ENCODE results near the gene PGAP3.
"Not testable (repeated sequence)": the region's sequence is repeated elsewhere in the genome, so short reads cannot be mapped to it uniquely, and the experiment has no call there.

Gene PGAP3

DNA sequence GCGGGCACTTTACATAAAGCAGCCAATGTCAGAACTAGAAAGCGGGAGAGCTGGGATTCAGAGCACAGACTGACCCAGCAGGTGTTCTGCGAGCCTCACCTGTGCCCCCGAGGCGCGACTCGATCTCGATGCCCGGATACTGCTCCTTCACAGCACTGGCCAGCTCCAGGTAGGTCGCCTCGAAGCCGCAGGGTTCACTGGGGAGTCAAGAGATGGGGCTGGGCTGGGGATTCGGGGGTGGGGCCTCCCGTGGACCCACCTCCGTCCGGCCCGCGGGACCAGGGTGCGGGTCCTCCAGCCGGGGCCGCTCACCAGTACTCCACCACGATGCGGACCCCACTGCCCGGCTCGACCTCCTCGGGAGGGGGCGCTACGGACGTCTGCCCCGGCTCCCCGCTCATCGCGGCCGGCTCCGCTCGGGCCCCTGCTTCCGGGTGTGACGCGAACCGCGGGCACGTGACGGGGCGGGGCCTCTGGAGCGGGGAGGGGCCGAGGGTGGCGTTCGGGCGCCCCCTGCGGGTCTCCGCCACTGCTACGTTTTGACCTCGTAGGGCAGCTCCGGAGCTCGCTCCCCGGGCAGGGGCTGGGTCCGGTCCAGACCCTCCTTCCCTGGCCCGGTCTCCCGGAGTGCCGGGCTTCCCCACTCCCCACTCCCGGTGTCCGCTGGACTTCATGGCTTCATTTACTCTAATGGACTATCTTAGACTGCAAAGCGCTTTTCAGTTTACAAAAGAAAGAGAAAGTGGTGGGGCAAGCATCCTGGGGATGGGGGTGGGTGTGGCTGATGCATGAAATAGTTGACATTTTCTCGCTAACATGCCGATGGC, 42.5 kb upstream of the PGAP3 start, which contains the start of gene MIEN1:
Gene MIEN1, minus strand, starts transcription at position 438 of the 827 bp plus-strand sequence. Its CDS starts 37 bp downstream, at position 401.
- H3K4me3 ChIP-seq (ENCODE audit: low read length), result peak within 1 kb of the TSS; percentile 79
- TF ChIP-seq, protein P1, sequence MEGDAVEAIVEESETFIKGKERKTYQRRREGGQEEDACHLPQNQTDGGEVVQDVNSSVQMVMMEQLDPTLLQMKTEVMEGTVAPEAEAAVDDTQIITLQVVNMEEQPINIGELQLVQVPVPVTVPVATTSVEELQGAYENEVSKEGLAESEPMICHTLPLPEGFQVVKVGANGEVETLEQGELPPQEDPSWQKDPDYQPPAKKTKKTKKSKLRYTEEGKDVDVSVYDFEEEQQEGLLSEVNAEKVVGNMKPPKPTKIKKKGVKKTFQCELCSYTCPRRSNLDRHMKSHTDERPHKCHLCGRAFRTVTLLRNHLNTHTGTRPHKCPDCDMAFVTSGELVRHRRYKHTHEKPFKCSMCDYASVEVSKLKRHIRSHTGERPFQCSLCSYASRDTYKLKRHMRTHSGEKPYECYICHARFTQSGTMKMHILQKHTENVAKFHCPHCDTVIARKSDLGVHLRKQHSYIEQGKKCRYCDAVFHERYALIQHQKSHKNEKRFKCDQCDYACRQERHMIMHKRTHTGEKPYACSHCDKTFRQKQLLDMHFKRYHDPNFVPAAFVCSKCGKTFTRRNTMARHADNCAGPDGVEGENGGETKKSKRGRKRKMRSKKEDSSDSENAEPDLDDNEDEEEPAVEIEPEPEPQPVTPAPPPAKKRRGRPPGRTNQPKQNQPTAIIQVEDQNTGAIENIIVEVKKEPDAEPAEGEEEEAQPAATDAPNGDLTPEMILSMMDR (IDR thresholded peaks at IDR 0.05; ENCODE audit: insufficient read depth, low read depth, low read length, missing control alignments), result peak; percentile 64
- peak; percentile 80 for DNase-seq (ENCODE audit: low read depth)

DNA sequence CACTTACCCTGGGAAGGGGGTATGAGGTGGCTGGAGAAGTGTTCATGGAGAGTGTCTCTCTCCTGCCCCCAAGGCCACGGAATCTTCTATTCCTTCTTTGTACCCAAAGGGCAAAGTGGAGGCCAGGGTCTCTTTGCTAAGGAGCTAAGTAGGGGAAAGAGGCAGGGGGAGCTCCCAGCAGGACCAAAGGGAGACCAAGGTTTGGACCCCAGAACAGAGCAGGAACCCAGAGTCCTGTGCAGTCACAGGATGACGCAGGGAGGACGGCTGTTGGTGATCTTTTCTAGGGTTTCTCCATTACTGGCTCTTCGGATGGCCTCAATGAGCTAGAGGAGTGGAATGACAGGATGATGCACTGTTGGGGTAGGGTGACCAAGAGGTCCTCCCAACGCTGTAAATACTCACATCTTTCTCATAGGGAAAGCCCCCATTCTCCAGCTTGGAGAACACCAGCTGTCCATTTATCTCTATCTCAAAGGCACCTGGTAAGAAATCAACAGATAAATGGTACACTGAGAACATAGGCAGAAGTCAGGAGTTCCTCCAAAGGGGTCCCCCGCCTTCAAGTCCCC, 41.5 kb upstream of the PGAP3 start:
- peak overlapping the region; percentile 79 for H3K4me3 ChIP-seq (ENCODE audit: low read length)
- DNase-seq (ENCODE audit: low read depth), result no peak

DNA sequence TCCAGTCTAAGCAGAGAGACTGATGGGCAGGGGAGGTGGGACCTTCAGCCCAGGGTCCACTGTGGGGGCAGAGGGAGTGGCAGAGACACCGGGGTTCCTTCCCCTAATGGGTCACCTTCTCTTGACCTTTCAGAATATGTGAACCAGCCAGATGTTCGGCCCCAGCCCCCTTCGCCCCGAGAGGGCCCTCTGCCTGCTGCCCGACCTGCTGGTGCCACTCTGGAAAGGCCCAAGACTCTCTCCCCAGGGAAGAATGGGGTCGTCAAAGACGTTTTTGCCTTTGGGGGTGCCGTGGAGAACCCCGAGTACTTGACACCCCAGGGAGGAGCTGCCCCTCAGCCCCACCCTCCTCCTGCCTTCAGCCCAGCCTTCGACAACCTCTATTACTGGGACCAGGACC, 39.7 kb upstream of the PGAP3 start:
- TF ChIP-seq, protein P1 (IDR thresholded peaks at IDR 0.05; ENCODE audit: insufficient read depth, low read depth, low read length, missing control alignments), result no peak
- H3K4me3 ChIP-seq (ENCODE audit: low read length), result no peak overlapping the region

More for the DNA sequence above, 41.5 kb upstream of the PGAP3 start:
- TF ChIP-seq, protein P1 (IDR thresholded peaks at IDR 0.05; ENCODE audit: insufficient read depth, low read depth, low read length, missing control alignments), result no peak

DNA sequence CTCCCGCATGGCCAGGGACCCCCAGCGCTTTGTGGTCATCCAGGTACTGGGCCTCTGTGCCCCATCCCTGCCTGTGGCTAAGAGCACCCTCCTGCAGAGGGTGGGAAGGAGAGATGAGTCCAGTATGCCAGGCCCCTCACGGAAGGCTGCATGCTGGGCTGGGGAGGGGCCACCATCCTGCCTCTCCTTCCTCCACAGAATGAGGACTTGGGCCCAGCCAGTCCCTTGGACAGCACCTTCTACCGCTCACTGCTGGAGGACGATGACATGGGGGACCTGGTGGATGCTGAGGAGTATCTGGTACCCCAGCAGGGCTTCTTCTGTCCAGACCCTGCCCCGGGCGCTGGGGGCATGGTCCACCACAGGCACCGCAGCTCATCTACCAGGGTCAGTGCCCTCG, 38.8 kb upstream of the PGAP3 start:
- no peak overlapping the region for H3K4me3 ChIP-seq (ENCODE audit: low read length)
- no peak for DNase-seq (ENCODE audit: low read depth)
- TF ChIP-seq, protein P1 (IDR thresholded peaks at IDR 0.05; ENCODE audit: insufficient read depth, low read depth, low read length, missing control alignments), result no peak

More for the DNA sequence above, 39.7 kb upstream of the PGAP3 start:
- DNase-seq (ENCODE audit: low read depth), result no peak

DNA sequence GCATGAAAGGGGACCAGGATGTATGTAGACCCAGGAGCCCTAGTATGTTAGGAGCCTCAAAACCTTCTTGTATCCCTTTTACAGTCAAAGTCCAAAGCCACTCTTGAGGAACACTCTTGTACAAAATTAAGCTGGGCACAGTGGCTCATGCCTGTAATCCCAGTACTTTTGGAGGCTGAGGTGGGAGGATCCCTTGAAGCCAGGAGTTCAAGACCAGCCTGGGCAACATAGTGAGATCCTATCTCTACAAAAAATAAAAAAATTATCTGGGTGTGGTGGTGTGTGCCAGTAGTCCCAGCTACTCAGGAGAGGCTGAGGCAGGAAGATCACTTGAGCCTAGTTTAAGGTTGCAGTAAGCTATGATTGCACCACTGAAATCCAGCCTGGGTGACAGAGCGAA, 38.1 kb upstream of the PGAP3 start:
- H3K4me3 ChIP-seq (ENCODE audit: low read length); DNase-seq (ENCODE audit: low read depth): not testable (repeated sequence)

DNA sequence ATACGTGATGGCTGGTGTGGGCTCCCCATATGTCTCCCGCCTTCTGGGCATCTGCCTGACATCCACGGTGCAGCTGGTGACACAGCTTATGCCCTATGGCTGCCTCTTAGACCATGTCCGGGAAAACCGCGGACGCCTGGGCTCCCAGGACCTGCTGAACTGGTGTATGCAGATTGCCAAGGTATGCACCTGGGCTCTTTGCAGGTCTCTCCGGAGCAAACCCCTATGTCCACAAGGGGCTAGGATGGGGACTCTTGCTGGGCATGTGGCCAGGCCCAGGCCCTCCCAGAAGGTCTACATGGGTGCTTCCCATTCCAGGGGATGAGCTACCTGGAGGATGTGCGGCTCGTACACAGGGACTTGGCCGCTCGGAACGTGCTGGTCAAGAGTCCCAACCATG, 36.9 kb upstream of the PGAP3 start:
- H3K4me3 ChIP-seq (ENCODE audit: low read length), result no peak overlapping the region
- DNase-seq (ENCODE audit: low read depth), result no peak
- TF ChIP-seq, protein P1 (IDR thresholded peaks at IDR 0.05; ENCODE audit: insufficient read depth, low read depth, low read length, missing control alignments), result no peak

DNA sequence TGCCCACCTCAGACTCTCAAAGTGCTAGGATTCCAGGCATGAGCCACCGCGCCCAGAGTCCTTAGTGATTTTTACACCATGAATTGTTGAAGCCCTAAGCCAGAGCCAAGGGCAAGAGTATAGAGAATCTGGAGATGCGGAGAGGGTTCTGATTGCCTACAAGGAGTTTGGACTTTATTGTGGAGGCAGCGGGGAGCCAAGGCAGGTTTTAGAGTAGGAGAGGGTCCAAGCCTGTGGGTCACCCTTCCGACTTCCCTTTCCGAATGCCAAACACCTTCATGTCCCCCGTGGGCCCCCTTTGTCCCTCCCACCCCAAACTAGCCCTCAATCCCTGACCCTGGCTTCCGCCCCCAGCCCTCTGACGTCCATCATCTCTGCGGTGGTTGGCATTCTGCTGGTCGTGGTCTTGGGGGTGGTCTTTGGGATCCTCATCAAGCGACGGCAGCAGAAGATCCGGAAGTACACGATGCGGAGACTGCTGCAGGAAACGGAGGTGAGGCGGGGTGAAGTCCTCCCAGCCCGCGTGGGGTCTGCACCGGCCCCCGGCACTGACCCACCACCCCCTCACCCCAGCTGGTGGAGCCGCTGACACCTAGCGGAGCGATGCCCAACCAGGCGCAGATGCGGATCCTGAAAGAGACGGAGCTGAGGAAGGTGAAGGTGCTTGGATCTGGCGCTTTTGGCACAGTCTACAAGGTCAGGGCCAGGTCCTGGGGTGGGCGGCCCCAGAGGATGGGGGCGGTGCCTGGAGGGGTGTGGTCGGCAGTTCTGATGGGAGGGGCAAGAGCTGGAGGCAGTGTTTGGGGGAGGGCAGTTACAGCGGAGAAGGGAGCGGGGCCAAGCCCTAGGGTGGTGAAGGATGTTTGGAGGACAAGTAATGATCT, 35.4 kb upstream of the PGAP3 start:
- H3K4me3 ChIP-seq (ENCODE audit: low read length), result no peak overlapping the region
- TF ChIP-seq, protein P1 (IDR thresholded peaks at IDR 0.05; ENCODE audit: insufficient read depth, low read depth, low read length, missing control alignments), result no peak
- DNase-seq (ENCODE audit: low read depth), result peak; percentile 23

All from epithelial cell of esophagus (primary cell).